Erythroblast (primary cell): Measurements from ENCODE around the gene SOWAHB.

Experiments used
- GATA1 ChIP-seq: IDR thresholded peaks from 2 replicates; pipeline ENCODE4 v1.6.1; 2011; ENCODE audit warnings: low read depth, mild to moderate bottlenecking, control low read depth, low read length, moderate library complexity
- POLR2A ChIP-seq: IDR thresholded peaks from 2 replicates; pipeline ENCODE4 v1.6.1; 2011; ENCODE audit warnings: mild to moderate bottlenecking, low read length

DNA sequence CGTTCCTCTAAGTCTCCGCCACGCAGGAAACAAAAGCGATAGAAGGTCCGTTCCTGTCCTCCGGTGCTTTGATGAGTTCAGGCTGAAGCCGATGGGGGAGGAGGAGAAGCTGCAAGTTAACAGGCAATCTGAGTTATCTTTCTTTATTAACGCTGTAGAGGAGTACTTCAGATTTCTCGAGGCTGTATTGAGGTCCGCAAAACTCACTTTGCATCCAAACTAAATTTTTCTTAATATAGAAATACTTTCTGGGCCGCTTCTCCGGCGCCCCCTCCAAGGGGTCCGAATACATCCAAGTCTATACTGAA lies 395 bp upstream of the SOWAHB start:
- TF ChIP-seq POLR2A (no peak), GATA1 (no peak)
